ENCODE results near the gene ATR. TPM values are rescaled to one million over a fixed set of nuclear protein-coding genes. Genes with fewer than 3 reads are reported as not detected.

The ATR gene
- total RNA-seq, 1 experiment from 2014 or later = 24.7 TPM

- Histone ChIP-seq H3K27me3 (ENCODE audit: insufficient read depth, low read length) (no peaks in the 10 kb centered on the region), H4K20me1 (ENCODE audit: insufficient read depth) (no peaks in the 10 kb centered on the region), H3K9me2 (ENCODE audit: insufficient read depth) (no peaks in the 10 kb centered on the region), H3K79me2 (ENCODE audit: insufficient read depth, low read length) (no peaks in the 10 kb centered on the region), H3K9ac (ENCODE audit: low read length) (no peak overlapping the region), H3K27ac (ENCODE audit: low read depth, low read length) (peak overlapping the region; percentile 22; the same call in 1 of the 2 replicates), H3K4me2 (ENCODE audit: low read length) (peak overlapping the region; percentile 53), H3K9me3 (ENCODE audit: control insufficient read depth in 1 of 2, insufficient read depth in 1 of 2, low read depth in 1 of 2, low read length in 2 of 2) (no peaks in the 10 kb centered on the region), H3K36me3 (ENCODE audit: control insufficient read depth in 1 of 2, insufficient read depth in 2 of 2, low read length in 2 of 2) (peaks cover 2 to 6% of the 10 kb centered on the region in 2 experiments; a peak in 2 of 4 replicates), H3K4me3 (replicated peaks in 1 of 2; ENCODE audit: low read depth in 1 of 2, low read length in 2 of 2) (0 out of 4 replicates have a peak overlapping the region, but pooled peaks of 1 of the 2 experiments have one; percentile 12), H2AFZ (ENCODE audit: low read depth, low read length, poor library complexity, severe bottlenecking) (no peak overlapping the region), H3K4me1 (ENCODE audit: control insufficient read depth in 1 of 2, insufficient read depth in 2 of 2, low read length in 2 of 2) (peaks cover 7 to 17% of the 10 kb centered on the region in 2 experiments)
- no peak for DNase-seq (ENCODE audit: low read depth, low spot score)
- no TSS peak for BruUV-seq (replicated peaks)
- peak; percentile 84 for ATAC-seq
- intact Hi-C loops (cut with micrococcal nuclease) = no loop called here
- ChIA-PET RAD21 (ENCODE audit: low non-redundant PET in 1 of 2, low total read pairs in 2 of 2, uncharacterized antibody in 2 of 2, unreplicated experiment in 2 of 2) (no interaction called here), CTCF (no interaction called here), POLR2A (no interaction called here)
- TF ChIP-seq FOSL1 (IDR thresholded peaks at IDR 0.05; ENCODE audit: low read depth) (peak; percentile 30; the same call in 1 of the 2 replicates), SP1 (IDR thresholded peaks at IDR 0.05; ENCODE audit: low read depth) (peak; percentile 36; the same call in 1 of the 2 replicates), ZNF274 (IDR thresholded peaks at IDR 0.05; ENCODE audit: low read depth, low read length) (no peak), JUND (IDR thresholded peaks at IDR 0.05) (peak; percentile 18; the same call in 1 of the 2 replicates)
Observed at GRCh38 chr3:142501004-142501926, 77.3 kb downstream of the ATR start.

- POLR2A ChIA-PET = no interaction called here
Observed at GRCh38 chr3:142500211-142500610, 78.3 kb downstream of the ATR start.

More at GRCh38 chr3:142500211-142500610, 78.3 kb downstream of the ATR start:
- H3K36me3 ChIP-seq (ENCODE audit: control insufficient read depth in 1 of 2, insufficient read depth in 2 of 2, low read length in 2 of 2) = peaks cover 2 to 6% of the 10 kb centered on the region in 2 experiments; a peak in 2 of 4 replicates
- no peak overlapping the region for H2AFZ ChIP-seq (ENCODE audit: low read depth, low read length, poor library complexity, severe bottlenecking)
- no peak for ATAC-seq
- H3K4me3 ChIP-seq (replicated peaks in 1 of 2; ENCODE audit: low read depth in 1 of 2, low read length in 2 of 2) = no peak overlapping the region
- no peak for DNase-seq (ENCODE audit: low read depth, low spot score)
- peaks cover 7 to 17% of the 10 kb centered on the region in 2 experiments for H3K4me1 ChIP-seq (ENCODE audit: control insufficient read depth in 1 of 2, insufficient read depth in 2 of 2, low read length in 2 of 2)
- RAD21 ChIA-PET (ENCODE audit: low non-redundant PET in 1 of 2, low total read pairs in 2 of 2, uncharacterized antibody in 2 of 2, unreplicated experiment in 2 of 2) = no interaction called here
- no peaks in the 10 kb centered on the region for H3K27me3 ChIP-seq (ENCODE audit: insufficient read depth, low read length)
- H3K9me3 ChIP-seq (ENCODE audit: control insufficient read depth in 1 of 2, insufficient read depth in 1 of 2, low read depth in 1 of 2, low read length in 2 of 2) = no peaks in the 10 kb centered on the region
- BruUV-seq (replicated peaks) = no TSS peak
- intact Hi-C loops (cut with micrococcal nuclease) = no loop called here
- no peak overlapping the region for H3K27ac ChIP-seq (ENCODE audit: low read depth, low read length)
- H3K9ac ChIP-seq (ENCODE audit: low read length) = no peak overlapping the region
- CTCF ChIA-PET = no interaction called here
- TF ChIP-seq ELF1 (IDR thresholded peaks at IDR 0.05; ENCODE audit: borderline replicate concordance, low read depth) (no peak), MAX (IDR thresholded peaks at IDR 0.05) (no peak), ATF3 (IDR thresholded peaks at IDR 0.05) (no peak)
- no peak overlapping the region for H3K4me2 ChIP-seq (ENCODE audit: low read length)
- no peaks in the 10 kb centered on the region for H4K20me1 ChIP-seq (ENCODE audit: insufficient read depth)
- no peaks in the 10 kb centered on the region for H3K9me2 ChIP-seq (ENCODE audit: insufficient read depth)
- H3K79me2 ChIP-seq (ENCODE audit: insufficient read depth, low read length) = no peaks in the 10 kb centered on the region

Data from HCT116 (cell line).